GM18498 (cell line): ENCODE data around the gene CXorf49.
"Not testable (repeated sequence)": the region's sequence is repeated elsewhere in the genome, so short reads cannot be mapped to it uniquely, and the experiment has no call there.

ENCODE experiments used
- ATAC-seq: cut with Tn5 transposase; IDR thresholded peaks from one replicate; pipeline ENCODE4 v1.9.1; 2021; ENCODE audit warnings: mild to moderate bottlenecking, moderate library complexity; ENCODE audit not compliant: unreplicated experiment

CXorf49 gene

GRCh38 chrX:71718185-71718584 lies at the start of gene CXorf49:
Gene CXorf49 (minus strand): TSS chrX:71718285. CDS start chrX:71718151, 134 bp downstream.
- not testable (repeated sequence) for ATAC-seq

GRCh38 chrX:71767134-71767533 lies 49.0 kb upstream of the CXorf49 start:
- ATAC-seq = not testable (repeated sequence)

GRCh38 chrX:71765613-71766012 lies 47.5 kb upstream of the CXorf49 start:
- not testable (repeated sequence) for ATAC-seq

- not testable (repeated sequence) for ATAC-seq
Observed at GRCh38 chrX:71764832-71765231, 46.7 kb upstream of the CXorf49 start.

GRCh38 chrX:71763049-71763448 lies 45.0 kb upstream of the CXorf49 start, which contains the start of gene CXorf49B:
Gene CXorf49B (plus strand): TSS chrX:71763349. CDS start chrX:71763424, 75 bp downstream.
- ATAC-seq = not testable (repeated sequence)

GRCh38 chrX:71760688-71761281 lies 42.7 kb upstream of the CXorf49 start:
- ATAC-seq = not testable (repeated sequence)

GRCh38 chrX:71720289-71720886 lies 2.3 kb upstream of the CXorf49 start:
- not testable (repeated sequence) for ATAC-seq

- not testable (repeated sequence) for ATAC-seq
Observed at GRCh38 chrX:71719195-71719594, 1.1 kb upstream of the CXorf49 start.

GRCh38 chrX:71716323-71716722 lies 1.8 kb downstream of the CXorf49 start:
- ATAC-seq = not testable (repeated sequence)

GRCh38 chrX:71715551-71715950 lies 2.5 kb downstream of the CXorf49 start:
- not testable (repeated sequence) for ATAC-seq

GRCh38 chrX:71714064-71714463 lies 4.0 kb downstream of the CXorf49 start:
- ATAC-seq = not testable (repeated sequence)

GRCh38 chrX:71702853-71703252 lies 15.2 kb downstream of the CXorf49 start:
- peak; percentile 56 for ATAC-seq

- ATAC-seq = not testable (repeated sequence)
Observed at GRCh38 chrX:71699023-71699344, 19.1 kb downstream of the CXorf49 start.

- not testable (repeated sequence) for ATAC-seq
Observed at GRCh38 chrX:71698299-71699022, 19.6 kb downstream of the CXorf49 start.

- ATAC-seq = peak; percentile 56
Observed at GRCh38 chrX:71697466-71698298, 20.4 kb downstream of the CXorf49 start.

- peak; percentile 82 for ATAC-seq
Observed at GRCh38 chrX:71696641-71697465, 21.2 kb downstream of the CXorf49 start.

GRCh38 chrX:71679575-71680207 lies 38.4 kb downstream of the CXorf49 start:
- ATAC-seq = no peak

GRCh38 chrX:71677195-71677594 lies 40.9 kb downstream of the CXorf49 start:
- ATAC-seq = not testable (repeated sequence)

- not testable (repeated sequence) for ATAC-seq
Observed at GRCh38 chrX:71676068-71676795, 41.9 kb downstream of the CXorf49 start.
